DMS 273 (cell line): ENCODE data around the gene PDE6C.
"Not testable (repeated sequence)": the region's sequence is repeated elsewhere in the genome, so short reads cannot be mapped to it uniquely, and the experiment has no call there.

Source experiments
- DNase-seq: peaks from one replicate; lab custom pipeline; 2025; ENCODE audit not compliant: unreplicated experiment; lab: John Stamatoyannopoulos, UW

Gene PDE6C

GRCh38 chr10:93629647-93630305 lies 17.4 kb downstream of the PDE6C start:
- peak; percentile 66 for DNase-seq

GRCh38 chr10:93630625-93631557 lies 18.6 kb downstream of the PDE6C start:
- DNase-seq, result peak; percentile 78

- DNase-seq, result no peak
These were observed 27.5 kb downstream of the PDE6C start for GRCh38 chr10:93639791-93640190.

- DNase-seq, result no peak
These were observed 40.5 kb downstream of the PDE6C start for GRCh38 chr10:93652857-93653256.

- DNase-seq, result no peak
These were observed 41.9 kb downstream of the PDE6C start for GRCh38 chr10:93654201-93654600.

GRCh38 chr10:93656155-93656554 lies 43.8 kb downstream of the PDE6C start:
- no peak for DNase-seq

GRCh38 chr10:93657757-93658156 lies 45.4 kb downstream of the PDE6C start:
- DNase-seq, result no peak

- no peak for DNase-seq
These were observed 53.7 kb downstream of the PDE6C start for GRCh38 chr10:93666030-93666429.

GRCh38 chr10:93667795-93668194 lies 55.5 kb downstream of the PDE6C start:
- no peak for DNase-seq

- no peak for DNase-seq
These were observed 58.0 kb downstream of the PDE6C start for GRCh38 chr10:93670372-93670771.

GRCh38 chr10:93671042-93671441 lies 58.7 kb downstream of the PDE6C start:
- DNase-seq, result no peak

GRCh38 chr10:93672022-93672678 lies 59.8 kb downstream of the PDE6C start:
- DNase-seq, result no peak

GRCh38 chr10:93672890-93673289 lies 60.6 kb downstream of the PDE6C start:
- no peak for DNase-seq

- no peak for DNase-seq
These were observed 61.5 kb downstream of the PDE6C start for GRCh38 chr10:93673791-93674190.

- DNase-seq, result no peak
These were observed 66.0 kb downstream of the PDE6C start for GRCh38 chr10:93678386-93678785.

- no peak for DNase-seq
These were observed 66.7 kb downstream of the PDE6C start for GRCh38 chr10:93678805-93679587.

- DNase-seq, result peak; percentile 72
These were observed 68.2 kb downstream of the PDE6C start for GRCh38 chr10:93680412-93681047.

- DNase-seq, result no peak
These were observed 75.4 kb downstream of the PDE6C start for GRCh38 chr10:93687737-93688136.

GRCh38 chr10:93695740-93696139 lies 83.4 kb downstream of the PDE6C start:
- peak; percentile 93 for DNase-seq

- DNase-seq, result not testable (repeated sequence)
These were observed 84.2 kb downstream of the PDE6C start for GRCh38 chr10:93696582-93696981.
